Lower lobe of right lung (tissue), 2 donors: Measurements from ENCODE around the gene IPO13. TPM values are rescaled to one million over a fixed set of nuclear protein-coding genes. Genes with fewer than 3 reads are reported as not detected.
A peak's percentile ranks its signal among the peaks of the same experiment; 100 is the strongest.

ENCODE experiments used
- ATAC-seq, 2 donors: fragments of 200-7000 bp; cut with Tn5 transposase; one replicate each; pipeline ENCODE4 v1.9.1; 2020 to 2022; ENCODE audit warnings: mild to moderate bottlenecking in 2 of 2, moderate library complexity in 2 of 2
- DNase-seq: peaks from one replicate; pipeline ENCODE4 v3.0.0-alpha.2; 2020
- H3K27ac ChIP-seq: fragments of 200-600 bp; one replicate; pipeline ENCODE4 v1.8.0; 2022
- H3K27me3 ChIP-seq: fragments of 200-600 bp; one replicate; pipeline ENCODE4 v1.8.0; 2022; ENCODE audit warnings: low read depth
- H3K36me3 ChIP-seq: fragments of 200-600 bp; one replicate; pipeline ENCODE4 v1.8.0; 2022; ENCODE audit warnings: mild to moderate bottlenecking
- H3K4me1 ChIP-seq: fragments of 200-600 bp; one replicate; pipeline ENCODE4 v1.8.0; 2022
- H3K4me3 ChIP-seq: fragments of 200-600 bp; one replicate; pipeline ENCODE4 v1.8.0; 2022; ENCODE audit warnings: mild to moderate bottlenecking
- H3K9me3 ChIP-seq: fragments of 200-600 bp; one replicate; pipeline ENCODE4 v1.8.0; 2022
- CTCF ChIP-seq: fragments of 200-600 bp; IDR thresholded peaks from one replicate; pipeline ENCODE4 v1.8.0; 2022; ENCODE audit warnings: antibody characterized with exemption, mild to moderate bottlenecking
- intact Hi-C: fragments of 100-400 bp; cut with DNase I; formaldehyde crosslinking; loops from one replicate; pipeline ENCODE4 v1.11.0; 2022
- total RNA-seq: library from RNA; stranded (reverse); fragmentation: NEBNext Ultra II Directional; extraction: Animal tissue kit (Norgen Biotek cat#: 25700); gene quantifications from one replicate; pipeline ENCODE4 v1.2.1, GENCODE V29; 2021
- donor health status: DM: no; HTN: yes; CAD: no; lungs with severe emphysema.

The IPO13 gene
- total RNA-seq, 1 donor from 2014 or later: 28.2 TPM

GRCh38 chr1:43924516-43924915 is 22.2 kb upstream of the IPO13 start:
- DNase-seq (no peak), ATAC-seq (no peak)
- Histone ChIP-seq H3K9me3 (no peaks in the 10 kb centered on the region), H3K27me3 (no peaks in the 10 kb centered on the region), H3K4me1 (no peaks in the 10 kb centered on the region), H3K27ac (no peak overlapping the region), H3K36me3 (peaks cover 21% of the 10 kb centered on the region), H3K4me3 (no peak overlapping the region)
- intact Hi-C loops: no loop called here
- TF ChIP-seq CTCF: no peak

DNA sequence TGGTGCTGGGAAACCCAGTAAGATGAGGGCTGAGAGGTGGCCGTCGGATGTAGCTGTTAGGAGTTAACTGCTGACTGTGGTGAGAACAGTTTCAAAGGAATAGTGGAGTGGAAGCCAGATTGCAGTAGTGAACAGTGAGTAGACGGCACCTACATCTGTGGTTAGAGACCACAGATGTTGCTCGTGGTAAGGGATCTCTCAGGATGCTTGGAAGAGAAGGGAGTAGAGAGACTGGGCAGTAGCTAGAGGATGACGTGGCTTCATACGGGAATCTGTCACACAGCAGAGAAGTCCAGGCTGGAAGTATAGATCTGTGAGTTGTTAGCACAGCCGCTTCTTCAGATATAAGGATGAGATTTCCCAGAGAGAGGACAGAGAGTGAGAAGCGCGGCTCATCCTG is 20.9 kb upstream of the IPO13 start:
- intact Hi-C loops: no loop called here
- TF ChIP-seq CTCF: no peak
- no peak for ATAC-seq

GRCh38 chr1:43930168-43930948 is 16.4 kb upstream of the IPO13 start:
- Histone ChIP-seq H3K4me1 (peaks cover 23% of the 10 kb centered on the region), H3K27ac (no peak overlapping the region), H3K9me3 (no peaks in the 10 kb centered on the region), H3K36me3 (peaks cover 20% of the 10 kb centered on the region), H3K27me3 (peaks cover 15% of the 10 kb centered on the region), H3K4me3 (no peak overlapping the region)
- DNase-seq (no peak), ATAC-seq (no peak)
- peak; percentile 26 for TF ChIP-seq CTCF
- intact Hi-C loops: no loop called here

More for the DNA sequence above, 20.9 kb upstream of the IPO13 start:
- peaks cover 29% of the 10 kb centered on the region for H3K36me3 ChIP-seq
- no peaks in the 10 kb centered on the region for H3K4me1 ChIP-seq
- no peak overlapping the region for H3K4me3 ChIP-seq
- no peaks in the 10 kb centered on the region for H3K27me3 ChIP-seq
- no peak for DNase-seq
- H3K9me3 ChIP-seq: no peaks in the 10 kb centered on the region
- no peak overlapping the region for H3K27ac ChIP-seq

DNA sequence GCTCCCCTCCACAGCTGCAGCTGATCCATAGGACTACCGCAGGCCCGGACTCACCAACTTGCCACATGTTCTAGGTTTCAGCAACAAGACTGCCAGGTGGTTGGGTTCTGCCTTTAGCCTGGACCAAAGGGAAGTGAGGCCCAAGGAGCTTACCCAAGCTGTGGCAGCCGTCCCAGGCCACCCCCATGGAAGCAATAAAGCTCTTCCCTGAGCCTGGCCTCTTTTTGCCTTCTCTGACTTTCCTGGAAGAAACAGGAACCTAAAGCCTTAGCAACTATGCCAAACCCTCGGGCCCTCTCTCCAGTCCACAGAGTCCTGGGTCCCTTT is 15.8 kb upstream of the IPO13 start:
- intact Hi-C loops: no loop called here
- no peak for ATAC-seq
- DNase-seq: no peak
- no peaks in the 10 kb centered on the region for H3K9me3 ChIP-seq
- no peak overlapping the region for H3K27ac ChIP-seq
- peaks cover 15% of the 10 kb centered on the region for H3K36me3 ChIP-seq
- no peak overlapping the region for H3K4me3 ChIP-seq
- peaks cover 28% of the 10 kb centered on the region for H3K4me1 ChIP-seq
- H3K27me3 ChIP-seq: peaks cover 20% of the 10 kb centered on the region
- no peak for TF ChIP-seq CTCF

DNA sequence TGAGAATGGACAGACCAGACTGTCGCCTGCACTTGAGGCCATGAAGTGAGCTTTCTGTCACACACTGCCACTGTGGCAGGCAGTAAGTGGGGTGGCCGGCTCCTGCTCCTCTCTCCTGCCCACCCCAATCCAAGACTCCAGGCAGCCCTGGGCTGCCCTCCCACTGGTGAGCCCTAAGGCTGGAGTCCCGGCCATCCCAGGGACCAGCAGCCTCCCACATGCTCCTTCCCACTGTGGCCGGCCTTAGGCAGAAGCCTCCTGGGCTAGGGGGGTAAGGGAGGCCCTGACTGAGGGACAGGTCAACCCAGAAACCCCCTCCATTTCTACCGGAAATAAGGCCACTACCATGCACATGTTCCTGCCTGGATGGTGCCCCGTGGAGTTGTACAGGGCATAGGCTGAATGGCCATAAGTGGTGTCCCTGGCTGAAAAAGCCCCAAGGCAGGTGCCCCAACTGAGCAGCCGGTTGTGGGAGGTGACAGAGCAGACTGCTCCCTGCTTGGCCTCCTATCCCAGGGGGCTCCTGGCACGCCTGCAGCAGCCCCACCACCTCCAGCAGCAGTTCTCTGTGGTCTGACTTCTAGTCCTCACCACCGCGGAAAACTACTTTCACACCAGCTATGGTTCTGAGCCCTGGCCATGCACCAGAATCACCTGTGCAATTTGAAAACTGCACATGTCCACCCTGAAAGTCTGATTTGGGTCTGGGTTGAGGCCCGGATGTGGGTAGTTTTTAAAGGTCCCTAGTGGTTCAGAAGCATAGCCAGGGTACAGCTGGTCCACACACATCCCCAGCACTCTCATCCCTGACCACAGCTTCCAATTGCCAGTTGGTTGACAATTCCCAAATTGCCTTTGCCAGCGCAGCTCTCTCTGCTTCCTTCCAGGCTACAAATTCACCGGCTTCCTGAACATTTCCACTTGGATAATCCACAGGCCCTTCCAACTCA is 14.8 kb upstream of the IPO13 start:
- DNase-seq: no peak
- Histone ChIP-seq H3K27ac (no peak overlapping the region), H3K4me1 (peaks cover 35% of the 10 kb centered on the region), H3K9me3 (no peaks in the 10 kb centered on the region), H3K4me3 (no peak overlapping the region), H3K36me3 (peaks cover 7% of the 10 kb centered on the region), H3K27me3 (peaks cover 21% of the 10 kb centered on the region)
- TF ChIP-seq CTCF: no peak
- no peak for ATAC-seq
- intact Hi-C loops: no loop called here
